Esophagus squamous epithelium (tissue), 4 donors: Measurements from ENCODE around the gene PTPRD.

Experiments
- POLR2A ChIP-seq, 4 donors: fragments of 450-650 bp; IDR thresholded peaks; one replicate each; pipeline ENCODE4 v1.6.1; 2017; ENCODE audit warnings: antibody characterized with exemption in 4 of 4, mild to moderate bottlenecking in 4 of 4, moderate library complexity in 3 of 4
- TF ChIP-seq, protein P1 (sequence below), 6 experiments: fragments of 450-650 bp in 4 of 6; fragments of 200-600 bp in 2 of 6; sonication (generic) in 2 of 6; IDR thresholded peaks; one replicate each; pipeline ENCODE4 v1.5.1; 2016 to 2019; ENCODE audit warnings: antibody characterized with exemption in 6 of 6, mild to moderate bottlenecking in 4 of 6, moderate library complexity in 4 of 6

DNA sequence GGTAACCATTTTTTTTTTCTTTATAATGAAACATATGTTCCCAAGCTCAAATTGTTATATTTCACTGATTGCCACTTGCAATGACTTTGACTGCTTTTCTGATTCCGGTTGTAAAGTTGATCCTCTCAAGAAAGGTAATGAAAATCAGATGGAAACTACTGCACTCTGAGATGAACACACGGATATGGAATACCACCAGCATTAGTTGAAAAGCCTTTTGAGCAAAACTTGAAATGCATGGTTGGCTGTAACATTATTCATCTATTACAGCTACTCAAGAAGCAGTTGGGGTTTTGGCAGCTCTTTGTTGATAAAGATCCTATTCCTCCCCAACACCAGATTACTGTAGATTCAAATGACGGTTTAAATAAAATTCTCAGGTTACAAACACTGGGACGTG, 2221.7 kb downstream of the PTPRD start:
- TF ChIP-seq, protein P1, sequence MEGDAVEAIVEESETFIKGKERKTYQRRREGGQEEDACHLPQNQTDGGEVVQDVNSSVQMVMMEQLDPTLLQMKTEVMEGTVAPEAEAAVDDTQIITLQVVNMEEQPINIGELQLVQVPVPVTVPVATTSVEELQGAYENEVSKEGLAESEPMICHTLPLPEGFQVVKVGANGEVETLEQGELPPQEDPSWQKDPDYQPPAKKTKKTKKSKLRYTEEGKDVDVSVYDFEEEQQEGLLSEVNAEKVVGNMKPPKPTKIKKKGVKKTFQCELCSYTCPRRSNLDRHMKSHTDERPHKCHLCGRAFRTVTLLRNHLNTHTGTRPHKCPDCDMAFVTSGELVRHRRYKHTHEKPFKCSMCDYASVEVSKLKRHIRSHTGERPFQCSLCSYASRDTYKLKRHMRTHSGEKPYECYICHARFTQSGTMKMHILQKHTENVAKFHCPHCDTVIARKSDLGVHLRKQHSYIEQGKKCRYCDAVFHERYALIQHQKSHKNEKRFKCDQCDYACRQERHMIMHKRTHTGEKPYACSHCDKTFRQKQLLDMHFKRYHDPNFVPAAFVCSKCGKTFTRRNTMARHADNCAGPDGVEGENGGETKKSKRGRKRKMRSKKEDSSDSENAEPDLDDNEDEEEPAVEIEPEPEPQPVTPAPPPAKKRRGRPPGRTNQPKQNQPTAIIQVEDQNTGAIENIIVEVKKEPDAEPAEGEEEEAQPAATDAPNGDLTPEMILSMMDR (IDR thresholded peaks at IDR 0.05) = no peak
- TF ChIP-seq POLR2A (IDR thresholded peaks at IDR 0.05) = no peak
